Suppressor macrophage treated with lipopolysaccharide for 1 hour (primary cell): ENCODE measurements around the gene COL5A3.
A peak's percentile ranks its signal among the peaks of the same experiment; 100 is the strongest.
"Not testable (repeated sequence)": the region's sequence is repeated elsewhere in the genome, so short reads cannot be mapped to it uniquely, and the experiment has no call there.

ENCODE experiments used
- DNase-seq, 3 donors: peaks; one replicate each; pipeline ENCODE4 v3.0.0-alpha.2; 2020 to 2022

The COL5A3 gene

GRCh38 chr19:9970481-9970880 lies 39.8 kb downstream of the COL5A3 start:
- no peak for DNase-seq

- no peak for DNase-seq
Observed at GRCh38 chr19:9969688-9969975, 40.7 kb downstream of the COL5A3 start.

GRCh38 chr19:9968820-9969687 lies 41.2 kb downstream of the COL5A3 start:
- no peak for DNase-seq

- no peak for DNase-seq
Observed at GRCh38 chr19:9967326-9967725, 43.0 kb downstream of the COL5A3 start.

GRCh38 chr19:9966448-9966847 lies 43.9 kb downstream of the COL5A3 start:
- DNase-seq: no peak

- no peak for DNase-seq
Observed at GRCh38 chr19:9966024-9966423, 44.3 kb downstream of the COL5A3 start.

GRCh38 chr19:9962623-9963290 lies 47.5 kb downstream of the COL5A3 start:
- no peak for DNase-seq

- no peak for DNase-seq
Observed at GRCh38 chr19:9961103-9961502, 49.2 kb downstream of the COL5A3 start.

GRCh38 chr19:9958379-9958821 lies 51.9 kb downstream of the COL5A3 start:
- no peak for DNase-seq

GRCh38 chr19:9956956-9957355 lies 53.3 kb downstream of the COL5A3 start:
- no peak for DNase-seq

- no peak for DNase-seq
Observed at GRCh38 chr19:9953802-9954542, 56.3 kb downstream of the COL5A3 start.

GRCh38 chr19:9952276-9952675 lies 58.0 kb downstream of the COL5A3 start:
- DNase-seq: no peak

- no peak for DNase-seq
Observed at GRCh38 chr19:9947441-9947840, 62.9 kb downstream of the COL5A3 start.

GRCh38 chr19:9946528-9947125 lies 63.7 kb downstream of the COL5A3 start:
- DNase-seq: not testable (repeated sequence)

- DNase-seq: peak in 1 of 3 donors; percentile 37
Observed at GRCh38 chr19:9945319-9945966, 64.9 kb downstream of the COL5A3 start.

GRCh38 chr19:9943744-9944143 lies 66.6 kb downstream of the COL5A3 start:
- no peak for DNase-seq

- DNase-seq: no peak
Observed at GRCh38 chr19:9941671-9942070, 68.6 kb downstream of the COL5A3 start.

- DNase-seq: no peak
Observed at GRCh38 chr19:9941231-9941630, 69.1 kb downstream of the COL5A3 start.

- no peak for DNase-seq
Observed at GRCh38 chr19:9940778-9941177, 69.5 kb downstream of the COL5A3 start.

GRCh38 chr19:9939301-9939913 lies 70.9 kb downstream of the COL5A3 start:
- DNase-seq: no peak

- no peak for DNase-seq
Observed at GRCh38 chr19:9937001-9937411, 73.3 kb downstream of the COL5A3 start.

GRCh38 chr19:9936326-9937000 lies 73.8 kb downstream of the COL5A3 start, which contains the start of gene OLFM2:
TSS of gene OLFM2 (minus strand) at chr19:9936515. CDS start at chr19:9936366, 149 bp downstream.
- peak in 1 of 3 donors; percentile 17 for DNase-seq
